GM12878 (cell line): ENCODE data around the gene GM2A.

Experiments
- GABPA ChIP-seq: IDR thresholded peaks from 2 replicates; pipeline ENCODE4 v1.6.1; 2014; ENCODE audit warnings: antibody characterized with exemption, low read depth, mild to moderate bottlenecking, inconsistent platforms
- HDAC2 ChIP-seq: fragments of 200-600 bp; sonication (generic); IDR thresholded peaks from 2 replicates; pipeline ENCODE4 v1.6.1; 2017
- KDM1A ChIP-seq: fragments of 200-600 bp; sonication (generic); IDR thresholded peaks from 2 replicates; pipeline ENCODE4 v1.6.1; 2016; ENCODE audit warnings: borderline replicate concordance
- MEF2A ChIP-seq: IDR thresholded peaks from 2 replicates; pipeline ENCODE4 v1.6.1; 2011; ENCODE audit warnings: low read depth, mild to moderate bottlenecking, low read length, moderate library complexity; ENCODE audit not compliant: insufficient read depth
- NR2C2 ChIP-seq: IDR thresholded peaks from 2 replicates; pipeline ENCODE4 v1.6.1; 2011; ENCODE audit warnings: borderline replicate concordance, low read depth; ENCODE audit not compliant: control insufficient read depth, insufficient read length
- POLR2A ChIP-seq: IDR thresholded peaks from 2 replicates; pipeline ENCODE4 v1.6.1; 2011; ENCODE audit warnings: low read depth, mild to moderate bottlenecking, low read length
- POLR2AphosphoS5 ChIP-seq: IDR thresholded peaks from 2 replicates; pipeline ENCODE4 v1.6.1; 2011; ENCODE audit warnings: mild to moderate bottlenecking, low read length, inconsistent platforms
- ZNF24 ChIP-seq: fragments of 450-650 bp; IDR thresholded peaks from 2 replicates; pipeline ENCODE4 v1.6.1; 2017; ENCODE audit warnings: antibody characterized with exemption, mild to moderate bottlenecking
- TF ChIP-seq, protein P1 (sequence below), 3 experiments: IDR thresholded peaks in 2 of 3; conservative IDR thresholded peaks in 1 of 3; 2 replicates each; pipeline ENCODE4 v1.5.1; 2011; ENCODE audit warnings: low read depth in 3 of 3, low read length in 3 of 3, mild to moderate bottlenecking in 3 of 3, control low read depth in 2 of 3, moderate library complexity in 2 of 3, inconsistent platforms in 1 of 3, mixed read lengths in 1 of 3; ENCODE audit not compliant: control insufficient read depth in 2 of 3, insufficient read depth in 1 of 3; ENCODE audit errors: extremely low read depth in 1 of 3
- TF ChIP-seq, protein P2 (sequence below): fragments of 450-650 bp; conservative IDR thresholded peaks from 2 replicates; pipeline ENCODE4 v1.6.1; 2017; ENCODE audit warnings: mild to moderate bottlenecking, moderate library complexity
- TF ChIP-seq, protein P3 (sequence below): IDR thresholded peaks from 2 replicates; pipeline ENCODE4 v1.6.1; 2011; ENCODE audit warnings: low read depth, mild to moderate bottlenecking, low read length, moderate library complexity, borderline replicate concordance; ENCODE audit errors: extremely low read depth
- TF ChIP-seq, protein P4 (sequence below): fragments of 450-650 bp; IDR thresholded peaks from 2 replicates; pipeline ENCODE4 v1.6.1; 2017; ENCODE audit warnings: mild to moderate bottlenecking
- TF ChIP-seq, protein P5 (sequence below): IDR thresholded peaks from 2 replicates; pipeline ENCODE4 v1.6.1; 2012; ENCODE audit warnings: low read depth, low read length, improper control_type of control experiment
- TF ChIP-seq, protein P6 (sequence below): IDR thresholded peaks from 2 replicates; pipeline ENCODE4 v1.6.1; 2012; ENCODE audit warnings: low read depth, low read length, improper control_type of control experiment

DNA sequence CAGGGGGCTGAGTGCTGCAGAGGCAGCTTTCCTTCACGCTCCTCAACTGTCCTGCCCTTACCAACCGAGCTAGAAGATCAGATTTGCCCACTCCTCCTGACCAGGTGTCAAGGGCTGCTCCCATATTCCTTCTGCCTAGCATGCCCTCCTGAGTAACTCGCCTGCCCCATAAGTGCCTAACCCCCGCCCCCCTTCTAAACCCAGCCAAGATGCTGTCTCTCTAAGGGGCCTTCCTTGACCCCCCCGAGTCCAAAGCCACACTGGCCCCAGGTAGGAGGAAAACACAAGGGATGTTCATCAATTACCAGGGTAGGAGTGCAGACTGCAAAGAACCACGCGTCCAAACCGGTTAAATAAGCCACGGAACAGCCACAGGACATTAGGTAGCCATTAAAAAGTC lies 33.8 kb upstream of the GM2A start:
- TF ChIP-seq, protein P1, sequence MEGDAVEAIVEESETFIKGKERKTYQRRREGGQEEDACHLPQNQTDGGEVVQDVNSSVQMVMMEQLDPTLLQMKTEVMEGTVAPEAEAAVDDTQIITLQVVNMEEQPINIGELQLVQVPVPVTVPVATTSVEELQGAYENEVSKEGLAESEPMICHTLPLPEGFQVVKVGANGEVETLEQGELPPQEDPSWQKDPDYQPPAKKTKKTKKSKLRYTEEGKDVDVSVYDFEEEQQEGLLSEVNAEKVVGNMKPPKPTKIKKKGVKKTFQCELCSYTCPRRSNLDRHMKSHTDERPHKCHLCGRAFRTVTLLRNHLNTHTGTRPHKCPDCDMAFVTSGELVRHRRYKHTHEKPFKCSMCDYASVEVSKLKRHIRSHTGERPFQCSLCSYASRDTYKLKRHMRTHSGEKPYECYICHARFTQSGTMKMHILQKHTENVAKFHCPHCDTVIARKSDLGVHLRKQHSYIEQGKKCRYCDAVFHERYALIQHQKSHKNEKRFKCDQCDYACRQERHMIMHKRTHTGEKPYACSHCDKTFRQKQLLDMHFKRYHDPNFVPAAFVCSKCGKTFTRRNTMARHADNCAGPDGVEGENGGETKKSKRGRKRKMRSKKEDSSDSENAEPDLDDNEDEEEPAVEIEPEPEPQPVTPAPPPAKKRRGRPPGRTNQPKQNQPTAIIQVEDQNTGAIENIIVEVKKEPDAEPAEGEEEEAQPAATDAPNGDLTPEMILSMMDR (IDR thresholded peaks at IDR 0.05 in 2 of 3, conservative IDR thresholded peaks at IDR 0.05 in 1 of 3; ENCODE audit: control insufficient read depth in 2 of 3, extremely low read depth in 1 of 3, insufficient read depth in 1 of 3, low read depth in 3 of 3, low read length in 3 of 3) = no peak
- no peak for TF ChIP-seq ZNF24
- no peak for TF ChIP-seq POLR2AphosphoS5
- TF ChIP-seq NR2C2 = no peak
- TF ChIP-seq, protein P2, sequence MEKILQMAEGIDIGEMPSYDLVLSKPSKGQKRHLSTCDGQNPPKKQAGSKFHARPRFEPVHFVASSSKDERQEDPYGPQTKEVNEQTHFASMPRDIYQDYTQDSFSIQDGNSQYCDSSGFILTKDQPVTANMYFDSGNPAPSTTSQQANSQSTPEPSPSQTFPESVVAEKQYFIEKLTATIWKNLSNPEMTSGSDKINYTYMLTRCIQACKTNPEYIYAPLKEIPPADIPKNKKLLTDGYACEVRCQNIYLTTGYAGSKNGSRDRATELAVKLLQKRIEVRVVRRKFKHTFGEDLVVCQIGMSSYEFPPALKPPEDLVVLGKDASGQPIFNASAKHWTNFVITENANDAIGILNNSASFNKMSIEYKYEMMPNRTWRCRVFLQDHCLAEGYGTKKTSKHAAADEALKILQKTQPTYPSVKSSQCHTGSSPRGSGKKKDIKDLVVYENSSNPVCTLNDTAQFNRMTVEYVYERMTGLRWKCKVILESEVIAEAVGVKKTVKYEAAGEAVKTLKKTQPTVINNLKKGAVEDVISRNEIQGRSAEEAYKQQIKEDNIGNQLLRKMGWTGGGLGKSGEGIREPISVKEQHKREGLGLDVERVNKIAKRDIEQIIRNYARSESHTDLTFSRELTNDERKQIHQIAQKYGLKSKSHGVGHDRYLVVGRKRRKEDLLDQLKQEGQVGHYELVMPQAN = no peak
- TF ChIP-seq KDM1A = no peak
- TF ChIP-seq, protein P3, sequence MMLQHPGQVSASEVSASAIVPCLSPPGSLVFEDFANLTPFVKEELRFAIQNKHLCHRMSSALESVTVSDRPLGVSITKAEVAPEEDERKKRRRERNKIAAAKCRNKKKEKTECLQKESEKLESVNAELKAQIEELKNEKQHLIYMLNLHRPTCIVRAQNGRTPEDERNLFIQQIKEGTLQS = no peak
- TF ChIP-seq, protein P4, sequence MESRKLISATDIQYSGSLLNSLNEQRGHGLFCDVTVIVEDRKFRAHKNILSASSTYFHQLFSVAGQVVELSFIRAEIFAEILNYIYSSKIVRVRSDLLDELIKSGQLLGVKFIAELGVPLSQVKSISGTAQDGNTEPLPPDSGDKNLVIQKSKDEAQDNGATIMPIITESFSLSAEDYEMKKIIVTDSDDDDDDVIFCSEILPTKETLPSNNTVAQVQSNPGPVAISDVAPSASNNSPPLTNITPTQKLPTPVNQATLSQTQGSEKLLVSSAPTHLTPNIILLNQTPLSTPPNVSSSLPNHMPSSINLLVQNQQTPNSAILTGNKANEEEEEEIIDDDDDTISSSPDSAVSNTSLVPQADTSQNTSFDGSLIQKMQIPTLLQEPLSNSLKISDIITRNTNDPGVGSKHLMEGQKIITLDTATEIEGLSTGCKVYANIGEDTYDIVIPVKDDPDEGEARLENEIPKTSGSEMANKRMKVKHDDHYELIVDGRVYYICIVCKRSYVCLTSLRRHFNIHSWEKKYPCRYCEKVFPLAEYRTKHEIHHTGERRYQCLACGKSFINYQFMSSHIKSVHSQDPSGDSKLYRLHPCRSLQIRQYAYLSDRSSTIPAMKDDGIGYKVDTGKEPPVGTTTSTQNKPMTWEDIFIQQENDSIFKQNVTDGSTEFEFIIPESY = no peak
- TF ChIP-seq, protein P5, sequence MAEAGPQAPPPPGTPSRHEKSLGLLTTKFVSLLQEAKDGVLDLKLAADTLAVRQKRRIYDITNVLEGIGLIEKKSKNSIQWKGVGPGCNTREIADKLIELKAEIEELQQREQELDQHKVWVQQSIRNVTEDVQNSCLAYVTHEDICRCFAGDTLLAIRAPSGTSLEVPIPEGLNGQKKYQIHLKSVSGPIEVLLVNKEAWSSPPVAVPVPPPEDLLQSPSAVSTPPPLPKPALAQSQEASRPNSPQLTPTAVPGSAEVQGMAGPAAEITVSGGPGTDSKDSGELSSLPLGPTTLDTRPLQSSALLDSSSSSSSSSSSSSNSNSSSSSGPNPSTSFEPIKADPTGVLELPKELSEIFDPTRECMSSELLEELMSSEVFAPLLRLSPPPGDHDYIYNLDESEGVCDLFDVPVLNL = no peak
- TF ChIP-seq POLR2A = no peak
- TF ChIP-seq MEF2A = no peak
- TF ChIP-seq, protein P6, sequence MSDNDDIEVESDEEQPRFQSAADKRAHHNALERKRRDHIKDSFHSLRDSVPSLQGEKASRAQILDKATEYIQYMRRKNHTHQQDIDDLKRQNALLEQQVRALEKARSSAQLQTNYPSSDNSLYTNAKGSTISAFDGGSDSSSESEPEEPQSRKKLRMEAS = no peak
- no peak for TF ChIP-seq HDAC2
- no peak for TF ChIP-seq GABPA
